Colonic mucosa (tissue), 4 donors: Measurements from ENCODE around the gene CARD8. TPM values are rescaled to one million over a fixed set of nuclear protein-coding genes. Genes with fewer than 3 reads are reported as not detected.
A peak's percentile ranks its signal among the peaks of the same experiment; 100 is the strongest.
"Not testable (repeated sequence)": the region's sequence is repeated elsewhere in the genome, so short reads cannot be mapped to it uniquely, and the experiment has no call there.

Experiments
- DNase-seq: peaks from one replicate; pipeline ENCODE4 v3.0.0-alpha.2; 2020
- H3K27ac ChIP-seq: fragments of 200-600 bp; one replicate; pipeline ENCODE4 v1.8.0; 2021
- H3K27me3 ChIP-seq: fragments of 200-600 bp; one replicate; pipeline ENCODE4 v1.8.0; 2021
- H3K36me3 ChIP-seq: fragments of 200-600 bp; one replicate; pipeline ENCODE4 v1.8.0; 2021
- H3K4me1 ChIP-seq: fragments of 200-600 bp; one replicate; pipeline ENCODE4 v1.8.0; 2021; ENCODE audit warnings: mild to moderate bottlenecking
- H3K4me3 ChIP-seq: fragments of 200-600 bp; one replicate; pipeline ENCODE4 v1.8.0; 2021
- H3K9ac ChIP-seq, 2 donors: one replicate each; pipeline ENCODE4 v1.7.0; 2013; ENCODE audit warnings: control low read depth in 2 of 2, low read depth in 2 of 2, low read length in 2 of 2
- H3K9me3 ChIP-seq: fragments of 200-600 bp; one replicate; pipeline ENCODE4 v1.8.0; 2021
- intact Hi-C: fragments of 100-400 bp; cut with DNase I; formaldehyde crosslinking; loops from one replicate; pipeline ENCODE4 v1.14.1; 2022
- total RNA-seq, 2 donors: library from RNA; stranded (reverse); fragmentation: NEBNext Ultra II Directional in 1 of 2; extraction: Animal tissue kit (Norgen Biotek cat#: 25700) in 1 of 2; gene quantifications; one replicate each; pipeline ENCODE4 v1.2.1, GENCODE V29; 2021
- TF ChIP-seq, protein P1 (sequence below): fragments of 200-600 bp; IDR thresholded peaks from one replicate; pipeline ENCODE4 v1.8.0; 2022; ENCODE audit warnings: antibody characterized with exemption, mild to moderate bottlenecking
- donor health status: healthy.
- donor health status: DM: no; HTN: no; CAD: no.
- donor health status: DM: no; HTN: no; CAD: no.

CARD8 gene
- total RNA-seq, 2 donors from 2014 or later, result 17.9 to 20.3 TPM

DNA sequence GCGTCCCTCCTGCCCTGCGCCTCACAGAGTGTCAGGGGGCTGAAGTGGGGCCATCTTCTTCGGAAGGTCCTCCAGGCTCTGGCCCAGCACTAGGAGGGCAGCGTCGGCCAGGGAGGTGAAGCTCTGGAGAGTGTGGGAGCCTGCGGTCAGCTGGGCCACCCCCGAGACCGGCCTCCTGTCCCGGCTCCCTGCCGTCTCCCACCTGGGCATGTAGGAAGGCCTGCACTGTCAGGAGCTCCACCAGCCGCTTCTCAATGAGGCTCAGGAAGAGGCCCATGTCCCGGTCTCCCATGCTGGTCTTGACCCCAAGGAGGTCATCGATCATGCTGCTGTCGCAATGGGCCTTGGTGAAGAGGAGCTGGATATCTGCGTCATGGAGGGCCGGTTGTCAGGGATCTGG, 42.3 kb upstream of the CARD8 start:
- H3K9me3 ChIP-seq, result no peaks in the 10 kb centered on the region
- no peaks in the 10 kb centered on the region for H3K4me1 ChIP-seq
- TF ChIP-seq, protein P1, sequence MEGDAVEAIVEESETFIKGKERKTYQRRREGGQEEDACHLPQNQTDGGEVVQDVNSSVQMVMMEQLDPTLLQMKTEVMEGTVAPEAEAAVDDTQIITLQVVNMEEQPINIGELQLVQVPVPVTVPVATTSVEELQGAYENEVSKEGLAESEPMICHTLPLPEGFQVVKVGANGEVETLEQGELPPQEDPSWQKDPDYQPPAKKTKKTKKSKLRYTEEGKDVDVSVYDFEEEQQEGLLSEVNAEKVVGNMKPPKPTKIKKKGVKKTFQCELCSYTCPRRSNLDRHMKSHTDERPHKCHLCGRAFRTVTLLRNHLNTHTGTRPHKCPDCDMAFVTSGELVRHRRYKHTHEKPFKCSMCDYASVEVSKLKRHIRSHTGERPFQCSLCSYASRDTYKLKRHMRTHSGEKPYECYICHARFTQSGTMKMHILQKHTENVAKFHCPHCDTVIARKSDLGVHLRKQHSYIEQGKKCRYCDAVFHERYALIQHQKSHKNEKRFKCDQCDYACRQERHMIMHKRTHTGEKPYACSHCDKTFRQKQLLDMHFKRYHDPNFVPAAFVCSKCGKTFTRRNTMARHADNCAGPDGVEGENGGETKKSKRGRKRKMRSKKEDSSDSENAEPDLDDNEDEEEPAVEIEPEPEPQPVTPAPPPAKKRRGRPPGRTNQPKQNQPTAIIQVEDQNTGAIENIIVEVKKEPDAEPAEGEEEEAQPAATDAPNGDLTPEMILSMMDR, result no peak
- no peaks in the 10 kb centered on the region for H3K27me3 ChIP-seq
- no peak overlapping the region for H3K4me3 ChIP-seq
- H3K27ac ChIP-seq, result no peak overlapping the region
- H3K9ac ChIP-seq, result no peak overlapping the region
- DNase-seq, result no peak
- no peaks in the 10 kb centered on the region for H3K36me3 ChIP-seq
- intact Hi-C loops, result no loop called here

DNA sequence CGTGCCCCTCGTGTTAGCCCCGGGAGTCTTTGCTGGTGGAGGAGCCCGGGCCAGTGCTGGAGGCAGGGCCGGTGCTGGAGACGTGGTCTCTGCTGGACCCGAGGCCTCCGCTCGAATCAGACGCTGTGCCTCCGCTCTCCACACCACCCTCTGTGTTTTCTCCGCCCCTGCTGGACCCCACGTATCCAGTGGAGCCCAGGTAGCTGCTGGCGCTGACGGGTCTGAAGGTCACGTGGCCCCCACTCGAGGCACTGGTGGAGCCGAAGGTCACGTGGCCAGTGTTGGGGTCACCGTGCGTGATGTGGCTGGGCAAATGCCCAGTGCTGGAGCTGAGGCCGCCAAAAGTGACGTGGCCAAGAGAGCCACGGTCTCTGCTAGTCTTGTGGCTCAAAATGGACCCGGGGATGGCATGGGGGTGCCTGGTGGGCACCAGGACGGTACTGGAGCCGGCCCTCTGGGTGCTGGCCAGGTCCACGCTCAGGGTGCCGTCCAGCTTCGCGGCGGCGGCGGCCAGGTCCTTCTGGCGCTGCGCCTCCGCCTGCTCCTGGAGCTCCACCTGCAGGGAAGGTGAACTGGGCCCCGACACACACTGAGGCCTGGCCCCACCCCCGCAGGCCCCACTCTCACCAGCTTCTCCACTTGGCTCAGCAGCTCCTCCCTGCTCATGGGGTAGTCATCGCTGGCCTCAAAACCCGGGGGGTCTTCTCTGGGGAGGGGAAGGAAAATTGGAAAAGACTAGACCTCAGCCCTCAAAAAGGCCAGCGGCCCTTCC, 41.4 kb upstream of the CARD8 start:
- DNase-seq, result no peak
- no peak overlapping the region for H3K27ac ChIP-seq
- no peaks in the 10 kb centered on the region for H3K4me1 ChIP-seq
- H3K9ac ChIP-seq, result no peak overlapping the region
- no peaks in the 10 kb centered on the region for H3K36me3 ChIP-seq
- H3K27me3 ChIP-seq, result no peaks in the 10 kb centered on the region
- intact Hi-C loops, result no loop called here
- H3K9me3 ChIP-seq, result no peaks in the 10 kb centered on the region
- TF ChIP-seq, protein P1, result no peak
- no peak overlapping the region for H3K4me3 ChIP-seq

DNA sequence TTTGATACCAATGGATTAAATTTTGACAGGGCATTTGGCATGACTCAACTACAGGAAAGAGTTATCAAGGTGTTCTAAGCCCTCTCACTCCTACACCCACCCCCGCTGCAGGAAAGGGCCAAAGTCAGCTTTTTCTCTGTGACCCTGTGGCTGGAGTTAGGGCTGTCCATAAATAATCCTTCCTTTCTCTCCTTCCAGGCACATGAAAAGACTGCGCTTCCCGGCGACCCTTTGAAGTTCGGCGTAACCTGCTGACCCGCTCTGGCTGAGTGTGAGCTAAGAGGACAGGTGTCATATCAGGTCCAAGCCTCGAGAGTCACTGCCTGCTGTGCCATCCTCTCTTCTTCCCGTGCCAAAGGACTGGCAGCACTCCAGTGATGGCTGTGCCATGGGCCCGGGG, 39.7 kb upstream of the CARD8 start:
- H3K9ac ChIP-seq, result no peak overlapping the region
- DNase-seq, result no peak
- H3K4me1 ChIP-seq, result peaks cover 4% of the 10 kb centered on the region
- intact Hi-C loops, result no loop called here
- TF ChIP-seq, protein P1, result no peak
- H3K4me3 ChIP-seq, result no peak overlapping the region
- no peaks in the 10 kb centered on the region for H3K27me3 ChIP-seq
- no peak overlapping the region for H3K27ac ChIP-seq
- no peaks in the 10 kb centered on the region for H3K36me3 ChIP-seq
- no peaks in the 10 kb centered on the region for H3K9me3 ChIP-seq

DNA sequence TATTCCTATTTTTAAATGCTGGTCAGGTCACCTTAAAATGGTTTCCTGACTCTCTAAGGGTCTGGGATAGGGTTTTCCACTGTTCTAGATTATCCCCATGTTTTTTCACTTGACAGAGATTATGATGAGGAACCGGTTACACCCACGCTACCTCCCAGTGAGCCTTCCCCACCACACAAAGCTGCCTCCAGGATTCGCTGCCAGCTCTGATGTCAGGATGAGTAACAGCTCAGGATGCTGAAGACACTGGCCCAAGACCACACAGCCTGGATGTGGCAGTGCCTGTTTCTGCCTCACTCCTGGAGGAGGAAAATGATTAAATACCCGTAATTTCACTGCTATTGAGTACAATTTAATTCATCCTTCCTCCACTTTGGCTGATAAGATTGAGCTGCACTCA, 37.1 kb upstream of the CARD8 start:
- TF ChIP-seq, protein P1, result no peak
- no peaks in the 10 kb centered on the region for H3K27me3 ChIP-seq
- no peak overlapping the region for H3K27ac ChIP-seq
- DNase-seq, result no peak
- intact Hi-C loops, result no loop called here
- no peaks in the 10 kb centered on the region for H3K9me3 ChIP-seq
- no peak overlapping the region for H3K9ac ChIP-seq
- peaks cover 4% of the 10 kb centered on the region for H3K4me1 ChIP-seq
- H3K4me3 ChIP-seq, result no peak overlapping the region
- H3K36me3 ChIP-seq, result no peaks in the 10 kb centered on the region

DNA sequence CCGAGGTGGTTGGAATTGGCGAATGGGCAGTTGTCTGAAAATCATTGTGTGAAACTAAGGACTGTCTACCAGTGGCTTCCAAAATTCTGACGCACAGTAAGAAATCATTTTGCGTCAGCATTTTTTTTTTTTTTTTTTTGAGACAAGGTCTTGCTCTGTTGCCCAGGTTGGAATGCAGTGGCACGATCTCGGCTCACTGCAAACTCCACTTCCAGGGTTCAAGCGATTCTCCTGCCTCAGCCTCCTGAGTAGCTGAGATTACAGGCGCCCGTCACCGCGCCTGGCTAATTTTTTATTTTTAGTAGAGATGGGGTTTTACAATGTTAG, 35.7 kb upstream of the CARD8 start:
- H3K27me3 ChIP-seq, H3K4me1 ChIP-seq, DNase-seq, H3K36me3 ChIP-seq, H3K27ac ChIP-seq, H3K9ac ChIP-seq, H3K9me3 ChIP-seq: not testable (repeated sequence)
- intact Hi-C loops, result loop anchor here (1.0 kb wide), 1 partner anchor 24 kb away; no protein-coding TSS in a partner anchor
- H3K4me3 ChIP-seq, result peak overlapping the region; percentile 41

DNA sequence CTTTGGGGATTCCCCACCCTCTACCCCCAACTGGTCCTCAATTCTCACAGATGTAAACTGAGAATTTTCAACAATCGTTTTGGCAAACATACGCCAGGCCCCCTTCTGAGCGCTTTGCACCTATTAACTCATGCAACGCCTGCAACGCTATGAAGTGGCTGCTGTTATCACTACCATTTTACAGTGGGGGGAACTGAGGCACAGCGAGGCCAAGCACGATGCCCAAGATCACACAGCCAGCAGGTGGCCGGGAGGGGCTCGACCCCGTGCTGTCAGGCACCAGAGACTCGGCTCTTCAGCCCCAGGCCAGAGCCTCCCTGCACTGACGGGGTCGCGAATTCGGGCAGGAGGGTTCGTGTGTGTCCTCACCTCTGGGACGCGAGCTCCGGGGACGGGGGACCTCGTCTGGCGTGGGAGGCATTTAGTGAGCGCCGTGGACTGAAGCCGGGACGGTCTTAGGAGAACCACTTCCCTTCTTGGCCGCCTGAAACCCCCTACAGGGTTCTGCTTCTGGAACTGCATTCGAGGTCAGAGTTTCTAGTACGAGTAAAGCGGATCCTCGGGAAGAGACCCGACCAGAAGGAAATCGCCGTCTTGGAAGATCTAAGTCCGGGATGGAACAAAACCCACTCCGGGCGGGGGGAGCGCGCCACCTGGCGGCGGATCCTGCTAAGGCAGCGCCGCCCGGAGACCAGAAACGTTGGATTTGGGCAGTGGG, 35.2 kb upstream of the CARD8 start:
- TF ChIP-seq, protein P1, result peak; percentile 95
- Histone ChIP-seq H3K9me3 (no peaks in the 10 kb centered on the region), H3K4me3 (peak overlapping the region; percentile 41), H3K27ac (no peak overlapping the region), H3K27me3 (no peaks in the 10 kb centered on the region), H3K9ac (peak overlapping the region in 1 of 2 donors; percentile 66), H3K36me3 (no peaks in the 10 kb centered on the region), H3K4me1 (peaks cover 4% of the 10 kb centered on the region)
- intact Hi-C loops, result loop anchor here (1.0 kb wide), 1 partner anchor 24 kb away; no protein-coding TSS in a partner anchor
- peak; percentile 78 for DNase-seq
